Ascending aorta (tissue), 2 donors: ENCODE measurements around the gene SLC6A6. TPM values are rescaled to one million over a fixed set of nuclear protein-coding genes. Genes with fewer than 3 reads are reported as not detected.

Experiments used
- DNase-seq, 2 donors: peaks; one replicate each; pipeline ENCODE4 v3.0.0-alpha.2; 2019; ENCODE audit warnings: low spot score in 2 of 2
- H3K27ac ChIP-seq, 2 donors: fragments of 200-600 bp; sonication (generic); one replicate each; pipeline ENCODE4 v1.5.1; 2016 to 2017; ENCODE audit warnings: mild to moderate bottlenecking in 1 of 2
- H3K27me3 ChIP-seq: fragments of 200-600 bp; sonication (generic); one replicate; pipeline ENCODE4 v1.5.1; 2017
- H3K36me3 ChIP-seq, 2 donors: fragments of 200-600 bp; sonication (generic); one replicate each; pipeline ENCODE4 v1.5.1; 2016
- H3K4me1 ChIP-seq, 2 donors: fragments of 200-600 bp; sonication (generic); one replicate each; pipeline ENCODE4 v1.5.1; 2016 to 2017; ENCODE audit warnings: mild to moderate bottlenecking in 1 of 2
- H3K4me3 ChIP-seq, 2 donors: fragments of 200-600 bp; sonication (generic); one replicate each; pipeline ENCODE4 v1.5.1; 2016 to 2017; ENCODE audit warnings: mild to moderate bottlenecking in 1 of 2
- H3K9me3 ChIP-seq, 2 donors: fragments of 200-600 bp; sonication (generic); one replicate each; pipeline ENCODE4 v1.5.1; 2016
- intact Hi-C: fragments of 100-400 bp; cut with DNase I; formaldehyde crosslinking; loops from one replicate; pipeline ENCODE4 v1.15.1; 2023
- total RNA-seq: library from RNA; depleted of rRNA; stranded (reverse); fragments of >200 nt; gene quantifications from one replicate; pipeline ENCODE4 v1.1.0, GENCODE V29; 2016
- TF ChIP-seq, protein P1 (sequence below), 3 experiments: fragments of 200-600 bp in 2 of 3; fragments of 450-650 bp in 1 of 3; sonication (generic) in 2 of 3; IDR thresholded peaks; one replicate each; pipeline ENCODE4 v1.5.1; 2016 to 2019; ENCODE audit warnings: antibody characterized with exemption in 3 of 3, mild to moderate bottlenecking in 1 of 3, moderate library complexity in 1 of 3

SLC6A6 gene
- total RNA-seq, 1 donor from 2014 or later: 78.1 TPM

DNA sequence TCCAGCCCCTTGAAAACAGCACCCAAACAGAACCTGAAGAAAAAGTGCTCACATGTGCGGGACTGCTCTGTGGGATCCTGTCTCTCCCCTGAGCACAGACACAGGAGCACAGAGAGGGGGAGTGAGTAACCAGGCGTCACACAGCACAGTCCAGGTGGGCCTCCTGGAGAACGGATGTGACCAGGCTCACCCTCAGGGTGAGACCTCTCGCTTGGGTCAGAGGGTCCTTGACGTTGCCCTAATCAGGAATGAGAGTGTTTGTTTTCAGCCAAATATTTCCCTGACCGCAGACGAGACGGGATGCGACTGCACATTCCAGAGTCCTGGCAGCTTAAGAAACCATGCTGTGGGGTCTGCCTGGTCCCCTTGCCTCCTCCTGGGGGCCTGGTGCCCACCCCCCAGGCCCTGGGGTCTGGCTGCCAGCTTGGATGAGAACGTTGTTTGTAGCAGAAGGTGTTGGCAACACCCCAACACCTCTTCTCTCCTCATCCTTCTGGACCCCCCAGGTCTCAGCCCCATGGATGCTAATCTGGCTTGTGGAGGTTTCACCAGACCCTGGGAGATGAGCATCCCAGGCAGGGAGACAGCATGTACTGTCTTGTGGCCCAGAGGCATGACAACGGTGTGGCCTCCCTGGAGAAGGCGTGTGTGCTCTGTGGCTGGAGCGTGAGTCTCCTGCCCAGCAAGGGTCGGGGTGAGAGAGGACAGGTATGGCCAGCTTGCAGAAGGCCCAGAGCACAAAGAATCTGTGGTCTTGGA, 42.1 kb upstream of the SLC6A6 start:
- TF ChIP-seq, protein P1, sequence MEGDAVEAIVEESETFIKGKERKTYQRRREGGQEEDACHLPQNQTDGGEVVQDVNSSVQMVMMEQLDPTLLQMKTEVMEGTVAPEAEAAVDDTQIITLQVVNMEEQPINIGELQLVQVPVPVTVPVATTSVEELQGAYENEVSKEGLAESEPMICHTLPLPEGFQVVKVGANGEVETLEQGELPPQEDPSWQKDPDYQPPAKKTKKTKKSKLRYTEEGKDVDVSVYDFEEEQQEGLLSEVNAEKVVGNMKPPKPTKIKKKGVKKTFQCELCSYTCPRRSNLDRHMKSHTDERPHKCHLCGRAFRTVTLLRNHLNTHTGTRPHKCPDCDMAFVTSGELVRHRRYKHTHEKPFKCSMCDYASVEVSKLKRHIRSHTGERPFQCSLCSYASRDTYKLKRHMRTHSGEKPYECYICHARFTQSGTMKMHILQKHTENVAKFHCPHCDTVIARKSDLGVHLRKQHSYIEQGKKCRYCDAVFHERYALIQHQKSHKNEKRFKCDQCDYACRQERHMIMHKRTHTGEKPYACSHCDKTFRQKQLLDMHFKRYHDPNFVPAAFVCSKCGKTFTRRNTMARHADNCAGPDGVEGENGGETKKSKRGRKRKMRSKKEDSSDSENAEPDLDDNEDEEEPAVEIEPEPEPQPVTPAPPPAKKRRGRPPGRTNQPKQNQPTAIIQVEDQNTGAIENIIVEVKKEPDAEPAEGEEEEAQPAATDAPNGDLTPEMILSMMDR (IDR thresholded peaks at IDR 0.05): no peak
- Histone ChIP-seq H3K27ac (no peak overlapping the region), H3K27me3 (no peaks in the 10 kb centered on the region), H3K4me1 (no peaks in the 10 kb centered on the region), H3K36me3 (no peaks in the 10 kb centered on the region), H3K9me3 (no peaks in the 10 kb centered on the region), H3K4me3 (no peak overlapping the region)
- DNase-seq: no peak
- intact Hi-C loops: no loop called here

DNA sequence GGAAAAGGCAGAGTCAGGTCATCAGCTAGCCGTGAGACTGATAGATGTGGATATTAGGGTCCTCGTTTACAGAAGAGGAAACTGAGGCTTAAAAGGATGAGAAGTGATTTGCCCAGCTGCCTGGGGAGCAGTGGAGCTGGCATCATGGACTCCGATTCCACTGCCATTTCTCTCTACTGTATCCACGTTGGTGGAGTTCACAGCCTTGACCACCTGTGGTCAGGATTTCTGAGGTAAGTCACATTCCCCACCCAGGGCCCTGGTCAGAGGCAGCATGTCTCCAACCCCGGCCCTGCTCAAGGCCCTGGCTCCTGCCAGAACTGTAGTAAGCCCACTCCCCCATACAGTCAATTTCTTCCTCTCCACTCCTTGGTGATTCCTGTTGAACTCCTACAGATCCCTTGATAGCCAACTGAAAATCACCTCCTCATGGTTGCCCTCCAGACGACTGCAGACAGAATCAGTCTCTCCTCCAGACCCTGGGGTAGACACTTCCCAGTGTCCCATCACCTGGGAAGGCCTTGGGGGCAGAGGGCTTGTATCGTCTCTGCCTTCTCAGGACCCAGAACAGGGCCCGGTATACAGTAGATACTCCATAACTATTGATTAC, 41.2 kb upstream of the SLC6A6 start:
- DNase-seq: no peak
- Histone ChIP-seq H3K9me3 (no peaks in the 10 kb centered on the region), H3K27ac (no peak overlapping the region), H3K27me3 (no peaks in the 10 kb centered on the region), H3K4me1 (no peaks in the 10 kb centered on the region), H3K36me3 (no peaks in the 10 kb centered on the region), H3K4me3 (no peak overlapping the region)
- intact Hi-C loops: no loop called here
- TF ChIP-seq, protein P1 (IDR thresholded peaks at IDR 0.05): no peak

DNA sequence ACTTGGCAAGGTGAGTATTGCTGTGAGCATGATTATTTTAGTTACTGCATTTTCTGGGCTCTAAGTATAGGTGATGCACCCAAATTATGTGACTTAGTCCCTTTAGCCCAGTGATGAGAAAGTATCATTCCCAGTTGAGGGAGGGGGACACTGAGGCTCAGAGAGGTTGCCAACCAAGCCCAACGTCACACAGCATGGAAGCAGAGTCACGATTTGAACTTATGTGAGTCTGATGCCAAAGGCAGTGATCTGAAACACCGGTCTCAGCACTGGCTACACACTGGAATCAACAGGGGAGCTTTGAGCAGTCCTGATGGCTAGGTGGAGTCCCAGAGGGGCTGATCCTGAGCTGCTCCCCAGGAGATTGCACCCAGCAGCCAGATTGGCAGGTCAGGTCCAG, 39.5 kb upstream of the SLC6A6 start:
- DNase-seq: no peak
- TF ChIP-seq, protein P1 (IDR thresholded peaks at IDR 0.05): no peak
- Histone ChIP-seq H3K36me3 (no peaks in the 10 kb centered on the region), H3K27ac (no peak overlapping the region), H3K27me3 (no peaks in the 10 kb centered on the region), H3K9me3 (no peaks in the 10 kb centered on the region), H3K4me3 (no peak overlapping the region), H3K4me1 (no peaks in the 10 kb centered on the region)
- intact Hi-C loops: no loop called here

DNA sequence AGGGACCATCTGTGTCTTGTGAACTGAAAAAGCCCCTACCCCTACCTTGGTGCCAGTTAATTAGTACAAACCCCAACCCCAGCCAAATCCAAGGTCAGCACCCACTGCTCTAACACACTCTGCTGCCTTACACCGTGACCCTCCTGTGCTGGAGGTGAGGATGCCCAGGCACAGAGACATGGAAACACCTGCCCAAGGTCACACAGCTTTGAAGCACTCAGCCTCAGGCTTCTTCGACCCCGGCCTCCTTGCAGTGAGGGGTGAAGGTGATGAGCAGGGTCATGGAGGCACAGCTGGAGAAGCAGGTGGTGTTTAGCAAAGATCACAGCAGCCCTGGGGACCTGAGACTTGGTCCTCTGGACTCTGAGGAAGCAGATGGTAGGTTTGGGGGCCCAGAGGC, 39.0 kb upstream of the SLC6A6 start:
- TF ChIP-seq, protein P1 (IDR thresholded peaks at IDR 0.05): no peak
- intact Hi-C loops: no loop called here
- no peak overlapping the region for H3K27ac ChIP-seq
- H3K4me1 ChIP-seq: no peaks in the 10 kb centered on the region
- DNase-seq: no peak
- no peaks in the 10 kb centered on the region for H3K36me3 ChIP-seq
- no peak overlapping the region for H3K4me3 ChIP-seq
- H3K27me3 ChIP-seq: no peaks in the 10 kb centered on the region
- H3K9me3 ChIP-seq: no peaks in the 10 kb centered on the region

DNA sequence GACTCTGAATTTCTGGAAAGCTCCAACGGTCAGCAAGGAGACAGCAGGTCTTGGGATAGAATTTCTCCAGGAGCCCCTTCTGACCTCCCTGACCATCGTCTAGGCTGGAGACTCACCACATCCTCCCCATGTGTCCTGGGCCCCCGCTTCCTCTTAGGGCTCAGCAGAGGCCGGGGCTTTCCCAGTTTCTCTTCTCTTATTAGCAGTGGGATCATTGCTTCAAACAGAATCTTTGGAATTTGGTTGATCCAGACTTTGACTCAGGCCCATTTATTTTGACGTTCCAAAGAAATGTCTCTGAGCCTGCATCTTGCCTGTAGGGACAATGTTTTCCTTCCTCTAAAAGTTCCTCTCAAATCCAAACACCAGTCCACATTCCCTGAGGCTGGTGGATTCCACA, 38.4 kb upstream of the SLC6A6 start:
- Histone ChIP-seq H3K4me3 (no peak overlapping the region), H3K27ac (no peak overlapping the region), H3K9me3 (no peaks in the 10 kb centered on the region), H3K27me3 (no peaks in the 10 kb centered on the region), H3K36me3 (no peaks in the 10 kb centered on the region), H3K4me1 (no peaks in the 10 kb centered on the region)
- TF ChIP-seq, protein P1 (IDR thresholded peaks at IDR 0.05): no peak
- no peak for DNase-seq
- intact Hi-C loops: no loop called here
